Central memory CD8-positive, alpha-beta T cell (primary cell): ENCODE measurements around the gene TMEM132D.

Experiments
- ATAC-seq: fragments of 150-1000 bp; cut with Tn5 transposase; replicated peaks from 2 replicates; pipeline ENCODE4 v1.10.0; 2022; ENCODE audit warnings: mild to moderate bottlenecking, moderate FRiP score, moderate number of reproducible peaks; ENCODE audit not compliant: poor library complexity, severe bottlenecking; ENCODE audit errors: extremely low read depth
- DNase-seq, 2 donors: peaks; one replicate each; pipeline ENCODE4 v3.0.0; 2021; ENCODE audit warnings: low spot score in 2 of 2
- H3K27ac Mint-ChIP-seq: one replicate; pipeline ENCODE4 v1.8.0; 2022; ENCODE audit warnings: low read depth, mild to moderate bottlenecking, moderate library complexity, mixed read lengths
- H3K27me3 Mint-ChIP-seq: one replicate; pipeline ENCODE4 v1.8.0; 2022; ENCODE audit warnings: mixed read lengths
- H3K36me3 Mint-ChIP-seq: one replicate; pipeline ENCODE4 v1.8.0; 2022; ENCODE audit warnings: mild to moderate bottlenecking, moderate library complexity, mixed read lengths; ENCODE audit not compliant: insufficient read depth
- H3K4me1 Mint-ChIP-seq: one replicate; pipeline ENCODE4 v1.8.0; 2022; ENCODE audit warnings: mixed read lengths
- H3K4me3 Mint-ChIP-seq: one replicate; pipeline ENCODE4 v1.8.0; 2022; ENCODE audit warnings: mild to moderate bottlenecking, moderate library complexity, mixed read lengths
- H3K9me3 Mint-ChIP-seq: one replicate; pipeline ENCODE4 v1.8.0; 2022; ENCODE audit warnings: mixed read lengths

The TMEM132D gene

GRCh38 chr12:129868575-129868974 lies 35.2 kb downstream of the TMEM132D start:
- DNase-seq (no peak), ATAC-seq (no peak)
- Mint-ChIP-seq H3K4me1 (no peaks in the 10 kb centered on the region), H3K27me3 (no peaks in the 10 kb centered on the region), H3K4me3 (no peak overlapping the region), H3K36me3 (no peaks in the 10 kb centered on the region), H3K9me3 (peaks cover 23% of the 10 kb centered on the region), H3K27ac (no peak overlapping the region)

DNA sequence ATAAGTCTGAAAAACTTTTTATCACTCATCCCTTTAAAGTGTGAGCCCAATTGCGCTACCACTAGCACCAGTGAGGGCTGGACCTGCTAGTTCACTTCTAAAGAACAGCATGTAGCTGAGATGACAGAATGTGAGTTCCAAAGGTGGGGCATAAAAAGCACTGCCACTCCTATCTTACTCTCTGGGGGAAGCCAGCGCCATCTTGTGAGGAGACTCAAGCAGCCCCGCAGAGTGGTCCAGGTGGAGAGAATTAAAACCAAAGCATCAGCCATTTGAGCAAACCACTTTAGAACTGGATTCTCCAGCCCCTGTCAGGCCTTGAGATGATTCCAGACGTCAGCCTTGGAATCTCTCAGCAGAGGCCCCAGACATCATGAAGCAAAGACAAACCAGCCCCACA lies 39.9 kb downstream of the TMEM132D start:
- ATAC-seq, result no peak
- Mint-ChIP-seq H3K36me3 (no peaks in the 10 kb centered on the region), H3K4me3 (no peak overlapping the region), H3K4me1 (no peaks in the 10 kb centered on the region), H3K9me3 (peaks cover 12% of the 10 kb centered on the region), H3K27ac (no peak overlapping the region), H3K27me3 (no peaks in the 10 kb centered on the region)
- no peak for DNase-seq

- Mint-ChIP-seq H3K4me3 (no peak overlapping the region), H3K27ac (no peak overlapping the region)
- ATAC-seq, result no peak
Measured at GRCh38 chr12:129862561-129863175, 41.2 kb downstream of the TMEM132D start.

GRCh38 chr12:129861951-129862350 lies 41.9 kb downstream of the TMEM132D start:
- Mint-ChIP-seq H3K9me3 (peaks cover 12% of the 10 kb centered on the region), H3K36me3 (no peaks in the 10 kb centered on the region), H3K27me3 (no peaks in the 10 kb centered on the region), H3K4me1 (no peaks in the 10 kb centered on the region), H3K27ac (no peak overlapping the region), H3K4me3 (no peak overlapping the region)
- DNase-seq (no peak), ATAC-seq (no peak)

More at GRCh38 chr12:129862561-129863175, 41.2 kb downstream of the TMEM132D start:
- Mint-ChIP-seq H3K9me3 (peaks cover 12% of the 10 kb centered on the region), H3K4me1 (no peaks in the 10 kb centered on the region), H3K27me3 (no peaks in the 10 kb centered on the region), H3K36me3 (no peaks in the 10 kb centered on the region)
- no peak for DNase-seq

DNA sequence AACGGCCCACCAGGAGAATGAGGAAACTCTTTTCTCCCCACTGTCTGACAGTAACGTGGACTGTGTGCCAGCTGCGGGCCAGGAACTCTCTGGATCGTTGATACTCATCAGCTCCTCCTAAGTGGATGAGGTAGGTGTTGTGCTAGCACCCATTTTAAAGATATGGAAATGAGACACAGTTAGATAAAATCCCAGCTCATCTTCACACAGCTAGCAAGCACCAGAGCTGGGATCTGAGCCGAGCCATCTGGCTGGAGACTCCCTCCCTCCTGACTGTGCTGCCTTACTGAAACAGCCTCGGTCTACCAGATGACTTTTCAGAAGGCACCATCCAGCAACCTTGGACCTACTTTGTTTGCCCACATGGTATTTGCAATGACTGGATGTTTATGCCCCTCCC lies 49.2 kb downstream of the TMEM132D start:
- ATAC-seq (no peak), DNase-seq (no peak)
- no peaks in the 10 kb centered on the region for H3K36me3 Mint-ChIP-seq
- H3K4me3 Mint-ChIP-seq, result no peak overlapping the region
- no peaks in the 10 kb centered on the region for H3K9me3 Mint-ChIP-seq
- H3K27me3 Mint-ChIP-seq, result peaks cover 8% of the 10 kb centered on the region
- no peaks in the 10 kb centered on the region for H3K4me1 Mint-ChIP-seq
- H3K27ac Mint-ChIP-seq, result no peak overlapping the region

GRCh38 chr12:129851296-129851695 lies 52.5 kb downstream of the TMEM132D start:
- no peak overlapping the region for H3K4me3 Mint-ChIP-seq
- H3K36me3 Mint-ChIP-seq, result no peaks in the 10 kb centered on the region
- H3K9me3 Mint-ChIP-seq, result no peaks in the 10 kb centered on the region
- DNase-seq, result no peak
- no peak for ATAC-seq
- H3K27ac Mint-ChIP-seq, result no peak overlapping the region
- no peaks in the 10 kb centered on the region for H3K4me1 Mint-ChIP-seq
- peaks cover 20% of the 10 kb centered on the region for H3K27me3 Mint-ChIP-seq

DNA sequence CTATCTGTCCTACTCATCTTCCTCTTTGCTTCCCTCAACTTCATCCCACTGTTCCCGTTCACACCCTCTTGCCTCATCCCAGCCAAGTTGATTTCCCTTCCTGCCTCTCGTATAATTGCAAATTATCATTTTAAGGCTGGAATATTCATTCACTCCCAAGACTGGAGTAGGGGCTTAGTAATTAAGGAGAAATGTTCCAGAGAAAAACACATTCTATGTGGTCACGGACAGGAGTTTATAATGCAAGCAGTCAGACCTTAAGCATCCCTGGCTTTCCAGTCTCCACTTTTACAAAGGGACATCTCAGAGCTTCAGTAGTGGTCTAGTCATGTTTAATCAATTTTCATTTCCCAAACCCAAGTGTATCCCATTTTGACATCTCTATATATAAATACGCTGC lies 54.9 kb downstream of the TMEM132D start:
- H3K4me1 Mint-ChIP-seq, result no peaks in the 10 kb centered on the region
- H3K9me3 Mint-ChIP-seq, result no peaks in the 10 kb centered on the region
- no peak overlapping the region for H3K4me3 Mint-ChIP-seq
- no peak overlapping the region for H3K27ac Mint-ChIP-seq
- DNase-seq (no peak), ATAC-seq (no peak)
- no peaks in the 10 kb centered on the region for H3K36me3 Mint-ChIP-seq
- H3K27me3 Mint-ChIP-seq, result peaks cover 20% of the 10 kb centered on the region

GRCh38 chr12:129847063-129847462 lies 56.8 kb downstream of the TMEM132D start:
- H3K27me3 Mint-ChIP-seq, result peaks cover 20% of the 10 kb centered on the region
- no peak for ATAC-seq
- no peaks in the 10 kb centered on the region for H3K4me1 Mint-ChIP-seq
- no peaks in the 10 kb centered on the region for H3K36me3 Mint-ChIP-seq
- H3K4me3 Mint-ChIP-seq, result no peak overlapping the region
- H3K27ac Mint-ChIP-seq, result no peak overlapping the region
- H3K9me3 Mint-ChIP-seq, result no peaks in the 10 kb centered on the region
- no peak for DNase-seq

- no peak overlapping the region for H3K27ac Mint-ChIP-seq
- peaks cover 14% of the 10 kb centered on the region for H3K27me3 Mint-ChIP-seq
- DNase-seq (no peak), ATAC-seq (no peak)
- H3K4me1 Mint-ChIP-seq, result no peaks in the 10 kb centered on the region
- H3K36me3 Mint-ChIP-seq, result no peaks in the 10 kb centered on the region
- no peak overlapping the region for H3K4me3 Mint-ChIP-seq
- H3K9me3 Mint-ChIP-seq, result no peaks in the 10 kb centered on the region
Measured at GRCh38 chr12:129844662-129845220, 59.1 kb downstream of the TMEM132D start.

DNA sequence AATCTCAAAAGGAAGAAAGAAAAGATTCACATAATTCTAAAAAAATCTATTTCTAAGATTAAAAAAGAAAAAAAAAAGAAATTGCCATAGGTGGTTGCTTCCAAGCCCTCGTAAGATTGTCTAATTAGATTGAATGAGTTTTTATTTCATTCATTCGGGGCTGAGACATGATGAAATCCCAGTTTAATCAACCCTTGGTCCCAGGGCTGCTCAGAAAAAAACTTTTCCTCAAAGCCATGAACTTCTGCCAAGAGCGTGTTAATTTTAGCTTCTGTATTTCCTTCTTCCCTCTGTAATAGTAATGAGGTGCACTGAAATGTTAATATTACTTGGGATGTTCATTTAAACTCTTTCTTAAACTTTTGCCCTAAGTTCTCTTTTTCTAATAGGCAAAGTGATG lies 62.6 kb downstream of the TMEM132D start:
- H3K36me3 Mint-ChIP-seq, result no peaks in the 10 kb centered on the region
- no peak overlapping the region for H3K4me3 Mint-ChIP-seq
- no peak for DNase-seq
- H3K4me1 Mint-ChIP-seq, result no peaks in the 10 kb centered on the region
- no peaks in the 10 kb centered on the region for H3K9me3 Mint-ChIP-seq
- ATAC-seq, result no peak
- no peak overlapping the region for H3K27ac Mint-ChIP-seq
- H3K27me3 Mint-ChIP-seq, result no peaks in the 10 kb centered on the region

- Mint-ChIP-seq H3K4me3 (no peak overlapping the region), H3K27me3 (no peaks in the 10 kb centered on the region), H3K36me3 (no peaks in the 10 kb centered on the region), H3K9me3 (no peaks in the 10 kb centered on the region), H3K27ac (no peak overlapping the region), H3K4me1 (no peaks in the 10 kb centered on the region)
- no peak for ATAC-seq
- DNase-seq, result no peak
Measured at GRCh38 chr12:129840145-129840884, 63.5 kb downstream of the TMEM132D start.

- Mint-ChIP-seq H3K27ac (no peak overlapping the region), H3K4me3 (no peak overlapping the region), H3K4me1 (no peaks in the 10 kb centered on the region), H3K9me3 (no peaks in the 10 kb centered on the region), H3K27me3 (no peaks in the 10 kb centered on the region), H3K36me3 (no peaks in the 10 kb centered on the region)
- no peak for DNase-seq
- no peak for ATAC-seq
Measured at GRCh38 chr12:129839679-129840078, 64.1 kb downstream of the TMEM132D start.

DNA sequence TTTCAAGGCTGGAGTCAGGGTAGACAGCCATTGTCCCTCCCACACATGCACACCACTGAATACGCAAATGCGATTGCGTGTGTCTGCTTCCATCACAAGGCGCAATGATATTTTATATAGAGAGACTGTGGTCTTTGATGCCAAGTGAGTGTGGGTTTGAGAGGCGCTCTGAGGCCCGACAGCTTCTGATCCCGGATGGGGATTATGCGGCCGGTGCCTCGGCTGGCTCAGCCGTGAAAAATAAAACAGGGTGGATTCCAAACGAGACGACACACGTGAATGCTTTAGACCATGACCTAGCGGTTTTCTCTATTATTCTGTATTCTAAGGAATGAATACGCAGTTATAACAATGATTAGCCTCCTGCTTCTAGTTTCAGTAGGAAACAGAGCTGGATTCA lies 72.5 kb downstream of the TMEM132D start:
- DNase-seq, result no peak
- peaks cover 6% of the 10 kb centered on the region for H3K9me3 Mint-ChIP-seq
- no peak overlapping the region for H3K4me3 Mint-ChIP-seq
- no peaks in the 10 kb centered on the region for H3K27me3 Mint-ChIP-seq
- H3K36me3 Mint-ChIP-seq, result peaks cover 2% of the 10 kb centered on the region
- no peak overlapping the region for H3K27ac Mint-ChIP-seq
- no peak for ATAC-seq
- no peaks in the 10 kb centered on the region for H3K4me1 Mint-ChIP-seq
